GM12878 (cell line): ENCODE data around the gene TESPA1. TPM values are rescaled to one million over a fixed set of nuclear protein-coding genes. Genes with fewer than 3 reads are reported as not detected.

Experiments
- HDAC2 ChIP-seq: fragments of 200-600 bp; sonication (generic); IDR thresholded peaks from 2 replicates; pipeline ENCODE4 v1.6.1; 2017
- MTA2 ChIP-seq: fragments of 450-650 bp; IDR thresholded peaks from 2 replicates; pipeline ENCODE4 v1.6.1; 2016; ENCODE audit warnings: low read depth, mild to moderate bottlenecking, moderate library complexity
- TCF7 ChIP-seq: IDR thresholded peaks from 2 replicates; pipeline ENCODE4 v1.6.1; 2014; ENCODE audit warnings: antibody characterized with exemption, borderline replicate concordance
- polyA plus RNA-seq, 11 experiments: library from polyadenylated mRNA; depleted of rRNA in 4 of 11; unstranded in 6 of 11; stranded (reverse) in 5 of 11; fragments of >200 nt; fragmentation: Nextera tagmentation in 4 of 11; fragmentation: Illumina TruSeq in 1 of 11; extraction: Ambion mirVana in 4 of 11; extraction: Trizol in 1 of 11; gene quantifications; 1 replicate in 1 of 11; 2 replicates in 10 of 11; pipeline versions ENCODE4 v1.2.1 to v1.2.3, GENCODE V29; 2011 to 2016; ENCODE audit warnings: inconsistent platforms in 2 of 11, missing spikeins in 2 of 11, low read depth in 1 of 11
- total RNA-seq, 4 experiments: library from RNA; depleted of rRNA in 3 of 4; stranded (reverse); fragments of >200 nt in 3 of 4; fragmentation: Illumina TruSeq in 1 of 4; extraction: Trizol in 1 of 4; gene quantifications; 2 replicates each; pipeline versions ENCODE4 v1.2.1 to v1.2.3, GENCODE V29; 2013 to 2021
- TF ChIP-seq, protein P1 (sequence below): IDR thresholded peaks from 2 replicates; pipeline ENCODE4 v1.6.1; 2012; ENCODE audit warnings: mild to moderate bottlenecking, low read depth, low read length
- TF ChIP-seq, protein P2 (sequence below): fragments of 450-650 bp; conservative IDR thresholded peaks from 2 replicates; pipeline ENCODE4 v1.6.1; 2017; ENCODE audit warnings: mild to moderate bottlenecking, moderate library complexity
- TF ChIP-seq, protein P3 (sequence below): fragments of 450-650 bp; IDR thresholded peaks from 2 replicates; pipeline ENCODE4 v1.6.1; 2016; ENCODE audit warnings: mild to moderate bottlenecking

Gene TESPA1
- total and polyA plus RNA-seq, 10 of the 15 experiments (the other 5 are each of a cell fraction or from before 2014, with no cell fraction given): 13.8 to 56.2 (median 23.9) TPM

DNA sequence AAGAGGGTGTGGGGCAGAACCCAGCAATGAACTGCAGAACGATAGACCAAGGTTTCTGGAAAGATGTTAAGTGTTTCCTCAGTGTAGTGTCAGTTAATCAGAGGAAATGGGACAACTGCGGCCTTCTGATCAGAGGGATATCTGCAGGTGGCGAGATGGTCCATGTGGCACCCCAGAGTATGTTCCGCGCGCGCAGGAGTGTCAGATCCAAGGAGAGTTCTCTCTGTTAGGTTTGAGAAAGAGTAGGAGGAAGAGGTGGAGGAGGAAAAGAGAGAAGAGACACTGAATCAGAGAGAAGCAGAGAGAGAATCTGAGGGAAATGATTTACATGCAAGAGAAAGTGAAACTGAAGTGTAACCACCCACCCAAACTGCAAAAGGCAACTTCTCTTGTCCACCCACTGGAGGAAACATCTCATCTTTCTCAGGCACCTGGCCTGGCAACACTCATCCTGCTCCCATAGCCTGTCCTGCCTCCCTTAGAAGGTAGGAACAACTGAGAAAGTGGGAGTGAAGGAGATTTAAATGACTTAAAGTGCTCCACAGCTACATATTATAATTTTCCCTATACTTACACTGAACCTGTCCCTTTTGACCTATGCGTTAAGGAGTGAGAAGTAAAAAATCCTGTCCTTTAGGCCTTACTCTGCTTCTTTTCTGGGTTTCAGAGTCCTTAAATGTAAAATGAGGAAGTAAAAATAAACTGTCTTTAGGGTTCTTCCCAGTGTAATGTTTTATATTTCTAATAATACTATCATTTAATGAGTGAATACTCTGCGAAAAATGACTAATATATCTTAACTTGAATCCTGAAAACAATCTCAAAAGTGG, 6.8 kb upstream of the TESPA1 start (continued):
- no peak for TF ChIP-seq TCF7
- TF ChIP-seq, protein P1, sequence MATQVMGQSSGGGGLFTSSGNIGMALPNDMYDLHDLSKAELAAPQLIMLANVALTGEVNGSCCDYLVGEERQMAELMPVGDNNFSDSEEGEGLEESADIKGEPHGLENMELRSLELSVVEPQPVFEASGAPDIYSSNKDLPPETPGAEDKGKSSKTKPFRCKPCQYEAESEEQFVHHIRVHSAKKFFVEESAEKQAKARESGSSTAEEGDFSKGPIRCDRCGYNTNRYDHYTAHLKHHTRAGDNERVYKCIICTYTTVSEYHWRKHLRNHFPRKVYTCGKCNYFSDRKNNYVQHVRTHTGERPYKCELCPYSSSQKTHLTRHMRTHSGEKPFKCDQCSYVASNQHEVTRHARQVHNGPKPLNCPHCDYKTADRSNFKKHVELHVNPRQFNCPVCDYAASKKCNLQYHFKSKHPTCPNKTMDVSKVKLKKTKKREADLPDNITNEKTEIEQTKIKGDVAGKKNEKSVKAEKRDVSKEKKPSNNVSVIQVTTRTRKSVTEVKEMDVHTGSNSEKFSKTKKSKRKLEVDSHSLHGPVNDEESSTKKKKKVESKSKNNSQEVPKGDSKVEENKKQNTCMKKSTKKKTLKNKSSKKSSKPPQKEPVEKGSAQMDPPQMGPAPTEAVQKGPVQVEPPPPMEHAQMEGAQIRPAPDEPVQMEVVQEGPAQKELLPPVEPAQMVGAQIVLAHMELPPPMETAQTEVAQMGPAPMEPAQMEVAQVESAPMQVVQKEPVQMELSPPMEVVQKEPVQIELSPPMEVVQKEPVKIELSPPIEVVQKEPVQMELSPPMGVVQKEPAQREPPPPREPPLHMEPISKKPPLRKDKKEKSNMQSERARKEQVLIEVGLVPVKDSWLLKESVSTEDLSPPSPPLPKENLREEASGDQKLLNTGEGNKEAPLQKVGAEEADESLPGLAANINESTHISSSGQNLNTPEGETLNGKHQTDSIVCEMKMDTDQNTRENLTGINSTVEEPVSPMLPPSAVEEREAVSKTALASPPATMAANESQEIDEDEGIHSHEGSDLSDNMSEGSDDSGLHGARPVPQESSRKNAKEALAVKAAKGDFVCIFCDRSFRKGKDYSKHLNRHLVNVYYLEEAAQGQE: 0 out of 2 replicates have a peak, but pooled peaks have one; percentile 29
- TF ChIP-seq, protein P2, sequence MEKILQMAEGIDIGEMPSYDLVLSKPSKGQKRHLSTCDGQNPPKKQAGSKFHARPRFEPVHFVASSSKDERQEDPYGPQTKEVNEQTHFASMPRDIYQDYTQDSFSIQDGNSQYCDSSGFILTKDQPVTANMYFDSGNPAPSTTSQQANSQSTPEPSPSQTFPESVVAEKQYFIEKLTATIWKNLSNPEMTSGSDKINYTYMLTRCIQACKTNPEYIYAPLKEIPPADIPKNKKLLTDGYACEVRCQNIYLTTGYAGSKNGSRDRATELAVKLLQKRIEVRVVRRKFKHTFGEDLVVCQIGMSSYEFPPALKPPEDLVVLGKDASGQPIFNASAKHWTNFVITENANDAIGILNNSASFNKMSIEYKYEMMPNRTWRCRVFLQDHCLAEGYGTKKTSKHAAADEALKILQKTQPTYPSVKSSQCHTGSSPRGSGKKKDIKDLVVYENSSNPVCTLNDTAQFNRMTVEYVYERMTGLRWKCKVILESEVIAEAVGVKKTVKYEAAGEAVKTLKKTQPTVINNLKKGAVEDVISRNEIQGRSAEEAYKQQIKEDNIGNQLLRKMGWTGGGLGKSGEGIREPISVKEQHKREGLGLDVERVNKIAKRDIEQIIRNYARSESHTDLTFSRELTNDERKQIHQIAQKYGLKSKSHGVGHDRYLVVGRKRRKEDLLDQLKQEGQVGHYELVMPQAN: no peak
- TF ChIP-seq, protein P3, sequence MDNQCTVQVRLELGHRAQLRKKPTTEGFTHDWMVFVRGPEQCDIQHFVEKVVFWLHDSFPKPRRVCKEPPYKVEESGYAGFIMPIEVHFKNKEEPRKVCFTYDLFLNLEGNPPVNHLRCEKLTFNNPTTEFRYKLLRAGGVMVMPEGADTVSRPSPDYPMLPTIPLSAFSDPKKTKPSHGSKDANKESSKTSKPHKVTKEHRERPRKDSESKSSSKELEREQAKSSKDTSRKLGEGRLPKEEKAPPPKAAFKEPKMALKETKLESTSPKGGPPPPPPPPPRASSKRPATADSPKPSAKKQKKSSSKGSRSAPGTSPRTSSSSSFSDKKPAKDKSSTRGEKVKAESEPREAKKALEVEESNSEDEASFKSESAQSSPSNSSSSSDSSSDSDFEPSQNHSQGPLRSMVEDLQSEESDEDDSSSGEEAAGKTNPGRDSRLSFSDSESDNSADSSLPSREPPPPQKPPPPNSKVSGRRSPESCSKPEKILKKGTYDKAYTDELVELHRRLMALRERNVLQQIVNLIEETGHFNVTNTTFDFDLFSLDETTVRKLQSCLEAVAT: peak; percentile 71; the same call in 1 of the 2 replicates
- no peak for TF ChIP-seq HDAC2
- peak; percentile 9; the same call in 1 of the 2 replicates for TF ChIP-seq MTA2
